ENCODE measurements around the gene POMGNT1.
"Not testable (repeated sequence)": the region's sequence is repeated elsewhere in the genome, so short reads cannot be mapped to it uniquely, and the experiment has no call there.

Gene POMGNT1

GRCh38 chr1:46197964-46198811 lies at the start of gene POMGNT1:
Gene POMGNT1, minus strand, starts transcription at chr1:46198434. Its CDS starts 613 bp downstream, at chr1:46197821.
- peak; percentile 79 to 94 (median 86) for DNase-seq

GRCh38 chr1:46247436-46248121 lies 49.3 kb upstream of the POMGNT1 start, which contains the start of gene RAD54L:
Gene RAD54L, plus strand, starts transcription at chr1:46247763. Its CDS starts 643 bp downstream, at chr1:46248406.
- DNase-seq: peak; percentile 99

- peak; percentile 78 to 86 (median 84) for DNase-seq
Measured at GRCh38 chr1:46246548-46247435, 48.6 kb upstream of the POMGNT1 start.

- DNase-seq: not testable (repeated sequence)
Measured at GRCh38 chr1:46246136-46246535, 47.9 kb upstream of the POMGNT1 start.

- peak; percentile 54 to 61 (median 60) for DNase-seq
Measured at GRCh38 chr1:46244656-46245371, 46.6 kb upstream of the POMGNT1 start.

- not testable (repeated sequence) for DNase-seq
Measured at GRCh38 chr1:46243831-46244230, 45.6 kb upstream of the POMGNT1 start.

- DNase-seq: no peak
Measured at GRCh38 chr1:46242918-46243317, 44.7 kb upstream of the POMGNT1 start.

- not testable (repeated sequence) for DNase-seq
Measured at GRCh38 chr1:46241733-46242132, 43.5 kb upstream of the POMGNT1 start.

- DNase-seq: peak; percentile 75 to 89 (median 80)
Measured at GRCh38 chr1:46238865-46239264, 40.6 kb upstream of the POMGNT1 start.

- no peak for DNase-seq
Measured at GRCh38 chr1:46236882-46237281, 38.6 kb upstream of the POMGNT1 start.

- DNase-seq: not testable (repeated sequence)
Measured at GRCh38 chr1:46231231-46231630, 33.0 kb upstream of the POMGNT1 start.

GRCh38 chr1:46224966-46225365 lies 26.7 kb upstream of the POMGNT1 start:
- no peak for DNase-seq

GRCh38 chr1:46223472-46223943 lies 25.3 kb upstream of the POMGNT1 start:
- DNase-seq: peak; percentile 86 to 92 (median 89)

- DNase-seq: not testable (repeated sequence)
Measured at GRCh38 chr1:46223055-46223454, 24.8 kb upstream of the POMGNT1 start.

- no peak for DNase-seq
Measured at GRCh38 chr1:46221749-46222148, 23.5 kb upstream of the POMGNT1 start.

- DNase-seq: no peak
Measured at GRCh38 chr1:46220808-46221207, 22.6 kb upstream of the POMGNT1 start.

GRCh38 chr1:46219551-46220520 lies 21.6 kb upstream of the POMGNT1 start:
- DNase-seq: no peak

- no peak for DNase-seq
Measured at GRCh38 chr1:46218443-46218842, 20.2 kb upstream of the POMGNT1 start.

- DNase-seq: no peak
Measured at GRCh38 chr1:46215504-46215903, 17.3 kb upstream of the POMGNT1 start.

GRCh38 chr1:46211051-46211450 lies 12.8 kb upstream of the POMGNT1 start:
- no peak for DNase-seq

GRCh38 chr1:46210561-46210960 lies 12.3 kb upstream of the POMGNT1 start:
- DNase-seq: no peak

All from suppressor macrophage treated with lipopolysaccharide for 1 hour (primary cell).